DLD1 (cell line): ENCODE results near the gene CPNE1.

Experiments
- in situ Hi-C: cut with HindIII; loops from 2 replicates; pipeline ENCODE4 v1.10.0; 2017; ENCODE audit warnings: low sequenced_read_pairs

The CPNE1 gene

DNA sequence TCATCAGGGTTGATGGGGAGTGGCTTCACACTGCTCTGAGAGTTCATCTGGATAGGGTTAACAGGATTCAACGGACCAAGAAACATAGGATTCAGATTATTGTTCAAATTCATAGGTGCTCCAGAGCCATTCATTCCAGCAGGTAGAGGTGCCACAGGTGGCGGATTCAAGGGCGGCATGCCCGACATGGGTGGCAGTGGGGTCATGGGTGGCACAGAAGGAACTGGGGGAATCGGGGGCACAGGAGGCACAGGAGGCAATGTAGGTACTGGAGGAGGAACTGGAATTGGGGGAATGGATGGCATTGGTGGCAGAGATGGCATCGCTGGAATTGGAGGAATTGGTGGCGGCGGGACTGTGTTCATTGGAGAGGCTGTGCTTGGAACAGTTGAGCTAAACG lies 10.3 kb downstream of the CPNE1 start:
- in situ Hi-C loops = no loop called here

- in situ Hi-C loops = no loop called here
Measured at GRCh38 chr20:35653893-35654292, 10.8 kb downstream of the CPNE1 start.

- in situ Hi-C loops = no loop called here
Measured at GRCh38 chr20:35653430-35653734, 11.3 kb downstream of the CPNE1 start.

DNA sequence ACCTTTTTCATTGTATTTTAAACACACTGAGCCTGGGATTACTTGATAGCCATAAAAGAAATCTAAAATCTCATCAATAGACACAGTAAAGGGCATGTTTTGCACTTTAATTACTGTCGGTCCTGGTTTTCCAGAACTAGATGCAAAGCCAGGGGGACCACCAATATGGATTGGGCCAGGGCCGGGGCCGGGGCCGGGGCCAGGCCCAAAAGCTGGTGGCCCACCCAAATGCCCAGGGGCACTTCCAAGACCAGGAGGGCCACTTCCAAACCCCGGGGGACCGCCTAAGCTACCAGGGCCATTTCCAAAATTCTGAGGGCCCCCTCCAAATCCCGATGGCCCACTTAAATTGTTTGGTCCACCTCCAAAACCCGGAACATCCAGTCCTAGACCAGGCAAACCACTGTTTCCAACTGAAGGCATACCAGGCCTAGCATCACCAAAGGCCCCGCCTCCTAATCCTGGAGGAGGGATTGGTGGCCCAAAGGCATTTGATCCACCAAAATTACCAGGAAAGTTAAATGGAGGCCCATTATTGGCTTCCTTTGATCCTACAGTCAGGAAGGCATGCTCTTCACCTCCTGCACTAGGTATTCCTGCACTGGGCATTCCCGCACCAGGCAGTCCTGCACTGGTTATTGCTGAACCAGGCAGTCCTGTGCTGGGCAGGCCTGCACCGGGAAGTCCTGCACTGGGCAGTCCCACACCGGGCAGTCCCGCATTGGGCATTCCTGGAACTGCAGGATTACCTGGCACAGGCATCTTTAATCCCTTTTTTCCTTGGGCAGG lies 11.9 kb downstream of the CPNE1 start:
- in situ Hi-C loops = no loop called here

- in situ Hi-C loops = no loop called here
Measured at GRCh38 chr20:35651958-35652357, 12.7 kb downstream of the CPNE1 start.

GRCh38 chr20:35650632-35651031 lies 14.1 kb downstream of the CPNE1 start:
- in situ Hi-C loops = no loop called here

GRCh38 chr20:35648836-35649235 lies 15.9 kb downstream of the CPNE1 start:
- in situ Hi-C loops = loop anchor here (10.0 kb wide), 1 partner anchor 174 kb away; no protein-coding TSS in a partner anchor

DNA sequence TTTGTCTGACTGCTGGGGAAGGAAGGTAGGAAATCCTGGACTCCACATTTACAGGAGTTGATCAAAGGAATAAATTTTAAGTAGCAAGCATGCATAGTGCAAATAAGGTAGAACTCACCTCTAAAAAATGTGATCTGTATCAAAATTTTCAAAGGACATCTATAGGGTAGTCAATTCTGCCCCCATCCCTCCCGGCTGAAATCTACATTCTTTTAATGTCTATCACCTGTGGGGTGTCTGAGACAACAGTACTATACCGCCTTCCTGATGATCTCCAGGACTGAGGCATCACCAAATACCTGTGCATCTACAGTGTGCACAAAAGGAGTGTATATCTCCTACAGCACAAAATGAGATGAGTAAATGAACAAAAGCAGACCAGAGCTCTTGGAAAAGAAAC lies 19.9 kb downstream of the CPNE1 start:
- in situ Hi-C loops = loop anchor here (10.0 kb wide), 1 partner anchor 170 kb away; no protein-coding TSS in a partner anchor

- in situ Hi-C loops = loop anchor here (10.0 kb wide), 1 partner anchor 168 kb away; no protein-coding TSS in a partner anchor
Measured at GRCh38 chr20:35643045-35643444, 21.7 kb downstream of the CPNE1 start.

DNA sequence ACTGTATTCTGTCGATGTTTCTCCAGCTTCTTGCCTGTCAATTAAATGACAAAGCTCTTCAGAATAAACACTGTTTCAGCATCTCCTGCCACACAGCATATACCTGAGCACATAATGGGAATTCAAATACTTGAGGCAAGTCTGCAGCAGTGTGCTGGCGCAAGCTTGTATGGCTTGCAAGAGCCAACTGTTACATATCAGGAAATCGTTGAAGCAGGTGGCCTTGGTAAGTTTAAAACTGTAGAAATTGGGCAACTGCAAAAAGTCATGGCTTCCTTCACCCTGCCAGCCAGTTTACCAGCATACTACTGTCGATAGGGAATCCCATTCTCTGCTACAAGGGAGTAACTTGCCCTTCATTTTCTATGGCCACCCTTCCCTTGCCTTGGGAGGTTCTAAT lies 23.0 kb downstream of the CPNE1 start:
- in situ Hi-C loops = loop anchor here (10.0 kb wide), 1 partner anchor 167 kb away; no protein-coding TSS in a partner anchor

DNA sequence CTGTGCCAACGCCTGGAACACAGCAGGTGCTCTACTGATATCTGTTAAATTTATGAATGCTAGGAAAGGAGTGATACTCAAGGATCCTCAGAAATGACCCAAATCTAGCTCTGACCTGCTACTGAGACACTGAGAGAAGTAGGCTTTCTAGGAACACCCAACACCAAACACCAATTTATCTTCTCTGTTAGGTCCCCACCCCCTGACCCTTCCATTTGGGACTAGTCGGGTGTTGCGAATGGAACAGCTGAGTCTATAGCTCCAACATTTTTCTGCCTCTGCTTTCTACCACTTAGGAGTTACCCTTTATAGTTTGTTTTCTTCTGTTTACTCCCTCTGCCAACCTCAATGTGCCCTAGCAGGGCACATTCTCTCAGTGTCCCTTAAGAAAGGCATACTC lies 24.0 kb downstream of the CPNE1 start:
- in situ Hi-C loops = loop anchor here (10.0 kb wide), 1 partner anchor 166 kb away; no protein-coding TSS in a partner anchor

DNA sequence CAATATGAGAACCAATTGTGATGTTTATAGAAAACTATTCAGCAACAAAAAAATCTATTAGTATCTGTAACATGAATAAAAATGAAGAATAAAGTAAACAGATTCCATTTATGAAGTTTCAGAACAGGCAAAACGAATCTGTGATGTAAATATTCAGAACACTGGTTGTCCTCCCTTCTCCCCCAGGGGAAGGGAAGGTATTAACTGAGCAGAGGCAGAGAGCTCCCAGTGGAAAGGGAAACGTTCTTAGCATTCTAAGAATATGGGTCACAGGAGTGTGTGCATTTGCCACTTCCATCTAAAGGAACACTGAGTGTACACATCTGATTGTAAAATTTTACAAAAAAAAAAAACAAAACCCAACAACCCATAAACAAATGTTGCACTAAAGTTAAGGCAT lies 25.9 kb downstream of the CPNE1 start:
- in situ Hi-C loops = no loop called here

DNA sequence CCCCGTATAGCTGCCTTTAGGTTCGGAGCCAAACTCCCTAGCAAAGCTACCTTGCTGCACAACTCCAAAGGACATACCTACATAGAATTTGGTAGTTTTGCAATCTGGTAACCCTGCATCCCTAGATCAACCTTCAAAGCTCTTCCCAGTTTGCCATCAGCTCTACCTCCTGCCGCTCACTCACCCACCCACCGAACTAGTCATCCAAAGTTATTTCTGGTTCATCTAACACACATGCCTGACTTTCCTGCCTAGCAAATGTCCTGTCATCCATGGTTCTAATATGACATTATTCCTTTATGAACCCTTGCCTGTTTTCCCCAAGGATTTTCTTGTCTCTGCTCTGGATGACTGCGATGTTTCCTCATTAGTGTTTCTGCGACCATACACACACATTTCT lies 27.4 kb downstream of the CPNE1 start:
- in situ Hi-C loops = no loop called here

- in situ Hi-C loops = no loop called here
Measured at GRCh38 chr20:35636095-35636494, 28.6 kb downstream of the CPNE1 start.

DNA sequence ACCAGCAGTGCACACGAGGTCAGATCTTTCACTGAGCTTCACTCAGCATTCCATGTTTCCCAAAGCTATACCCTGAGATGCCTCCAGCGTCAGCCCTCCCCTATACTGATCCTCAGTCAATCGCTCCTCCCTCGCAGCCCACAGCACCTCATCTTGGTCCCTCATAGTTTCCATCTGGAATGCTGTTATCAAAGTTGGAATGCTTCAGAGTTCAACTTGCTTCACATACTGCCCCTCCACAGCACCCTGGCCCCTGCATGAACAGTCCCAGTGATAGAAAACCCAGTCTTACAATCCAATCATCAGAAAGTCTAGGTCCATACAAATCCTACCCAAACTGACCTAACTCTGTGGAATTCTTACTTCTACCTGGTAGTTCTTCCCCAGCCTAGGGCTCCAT lies 29.0 kb downstream of the CPNE1 start:
- in situ Hi-C loops = no loop called here

- in situ Hi-C loops = no loop called here
Measured at GRCh38 chr20:35632539-35633115, 32.1 kb downstream of the CPNE1 start.

- in situ Hi-C loops = no loop called here
Measured at GRCh38 chr20:35630636-35631035, 34.1 kb downstream of the CPNE1 start.

DNA sequence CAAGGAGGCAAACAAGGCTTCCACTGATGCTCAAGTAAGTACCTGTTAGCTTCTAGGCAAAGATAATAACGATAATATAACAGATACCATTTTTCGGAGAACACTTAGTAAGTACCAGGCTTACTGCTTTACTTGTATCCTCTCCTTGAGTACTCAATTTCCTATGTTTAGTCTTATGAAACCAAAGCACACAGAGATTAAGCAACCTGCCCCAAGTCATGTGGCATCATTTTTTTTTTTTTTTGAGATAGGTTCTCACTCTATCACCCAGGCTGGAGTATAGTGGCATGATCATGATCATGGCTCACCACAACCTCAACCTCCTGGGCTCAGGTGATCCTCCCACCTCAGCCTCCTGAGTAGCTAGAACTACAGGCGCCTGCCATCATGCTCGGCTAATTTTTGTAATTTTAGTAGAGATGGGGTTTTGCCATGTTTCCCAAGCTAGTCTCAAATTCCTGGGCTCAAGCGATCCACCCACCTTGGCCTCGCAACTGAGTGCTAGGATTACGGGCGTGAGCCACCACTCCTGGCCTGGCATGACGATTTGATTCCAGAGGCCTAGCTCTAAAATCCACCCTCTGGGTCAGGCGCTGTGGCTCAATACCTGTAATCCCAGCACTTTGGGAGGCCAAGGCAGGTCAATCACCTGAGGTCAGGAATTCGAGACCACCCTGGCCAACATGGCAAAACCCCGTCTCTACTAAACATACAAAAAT lies 35.1 kb downstream of the CPNE1 start:
- in situ Hi-C loops = no loop called here

GRCh38 chr20:35627121-35627520 lies 37.6 kb downstream of the CPNE1 start:
- in situ Hi-C loops = no loop called here

- in situ Hi-C loops = no loop called here
Measured at GRCh38 chr20:35626386-35627001, 38.2 kb downstream of the CPNE1 start.

- in situ Hi-C loops = no loop called here
Measured at GRCh38 chr20:35625584-35626385, 38.9 kb downstream of the CPNE1 start.
